HepG2 (cell line): ENCODE measurements around the gene ZC2HC1B. TPM values are rescaled to one million over a fixed set of nuclear protein-coding genes. Genes with fewer than 3 reads are reported as not detected.
A peak's percentile ranks its signal among the peaks of the same experiment; 100 is the strongest.

Experiments used
- CHD4 ChIP-seq: fragments of 200-600 bp; sonication (generic); IDR thresholded peaks from 2 replicates; pipeline ENCODE4 v1.7.0; 2017; ENCODE audit warnings: mild to moderate bottlenecking, low read length, borderline replicate concordance
- FOXO1 ChIP-seq: sonication (generic); formaldehyde crosslinking; IDR thresholded peaks from 2 replicates; pipeline ENCODE4 v1.4.0; 2020; ENCODE audit warnings: missing genetic modification reagents
- GTF2F1 ChIP-seq: fragments of 150-350 bp; IDR thresholded peaks from 2 replicates; pipeline ENCODE4 v1.6.1; 2014; ENCODE audit warnings: low read length
- HOXA3 ChIP-seq: sonication (generic); formaldehyde crosslinking; IDR thresholded peaks from 2 replicates; pipeline ENCODE4 v1.5.0; 2020; ENCODE audit warnings: missing genetic modification reagents
- KDM2A ChIP-seq: sonication (generic); formaldehyde crosslinking; IDR thresholded peaks from 2 replicates; pipeline ENCODE4 v1.4.0; 2020; ENCODE audit warnings: low read depth, missing genetic modification reagents, borderline replicate concordance
- MTF2 ChIP-seq: sonication (generic); formaldehyde crosslinking; IDR thresholded peaks from 2 replicates; pipeline ENCODE4 v1.5.0; 2020; ENCODE audit warnings: missing genetic modification reagents, borderline replicate concordance
- RCOR2 ChIP-seq: IDR thresholded peaks from 2 replicates; pipeline ENCODE4 v1.6.1; 2016; ENCODE audit warnings: missing biosample characterization, missing genetic modification reagents
- RNF2 ChIP-seq: fragments of 450-650 bp; conservative IDR thresholded peaks from 2 replicates; pipeline ENCODE4 v1.6.1; 2016; ENCODE audit warnings: low read depth
- SP140L ChIP-seq: sonication (generic); formaldehyde crosslinking; IDR thresholded peaks from 2 replicates; pipeline ENCODE4 v1.4.0; 2020; ENCODE audit warnings: missing genetic modification reagents, borderline replicate concordance
- SP5 ChIP-seq: IDR thresholded peaks from 2 replicates; pipeline ENCODE4 v1.6.1; 2016; ENCODE audit warnings: low read depth, borderline replicate concordance
- TCF7 ChIP-seq: sonication (generic); IDR thresholded peaks from 2 replicates; pipeline ENCODE4 v1.6.1; 2016; ENCODE audit warnings: antibody characterized with exemption, low read depth
- ZNF20 ChIP-seq: sonication (generic); formaldehyde crosslinking; IDR thresholded peaks from 2 replicates; pipeline ENCODE4 v1.4.0; 2020; ENCODE audit warnings: mild to moderate bottlenecking, moderate library complexity, missing genetic modification reagents
- ZNF547 ChIP-seq: sonication (generic); formaldehyde crosslinking; IDR thresholded peaks from 2 replicates; pipeline ENCODE4 v1.5.1; 2020; ENCODE audit warnings: mild to moderate bottlenecking, missing genetic modification reagents
- ZNF746 ChIP-seq: sonication (generic); formaldehyde crosslinking; IDR thresholded peaks from 2 replicates; pipeline ENCODE4 v1.8.0; 2022; ENCODE audit warnings: mild to moderate bottlenecking, missing genetic modification reagents
- ZNF782 ChIP-seq: sonication (generic); formaldehyde crosslinking; IDR thresholded peaks from 2 replicates; pipeline ENCODE4 v1.4.0; 2020; ENCODE audit warnings: missing genetic modification reagents, mild to moderate bottlenecking, borderline replicate concordance
- ZNF790 ChIP-seq: sonication (generic); formaldehyde crosslinking; IDR thresholded peaks from 2 replicates; pipeline ENCODE4 v1.8.0; 2022; ENCODE audit warnings: missing genetic modification reagents, mild to moderate bottlenecking, borderline replicate concordance
- ZNF816 ChIP-seq: sonication (generic); formaldehyde crosslinking; IDR thresholded peaks from 2 replicates; pipeline ENCODE4 v1.8.0; 2022; ENCODE audit warnings: missing genetic modification reagents, mild to moderate bottlenecking, borderline replicate concordance
- ZZZ3 ChIP-seq: sonication (generic); formaldehyde crosslinking; IDR thresholded peaks from 2 replicates; pipeline ENCODE4 v1.4.0; 2020; ENCODE audit warnings: missing genetic modification reagents, mild to moderate bottlenecking, borderline replicate concordance
- polyA plus RNA-seq, 8 experiments: library from polyadenylated mRNA; depleted of rRNA in 3 of 8; stranded (reverse) in 7 of 8; unstranded in 1 of 8; fragments of >200 nt; fragmentation: Illumina TruSeq in 4 of 8; extraction: Trizol in 4 of 8; gene quantifications; 2 replicates each; pipeline versions ENCODE4 v1.2.1 to v1.2.3, GENCODE V29; 2011 to 2016; ENCODE audit warnings: low read depth in 4 of 8, missing spikeins in 1 of 8, mixed read lengths in 1 of 8; ENCODE audit not compliant: insufficient read depth in 1 of 8
- total RNA-seq, 5 experiments: library from RNA; depleted of rRNA; stranded (reverse); fragments of >200 nt; fragmentation: Illumina TruSeq; extraction: Trizol; gene quantifications; 2 replicates each; pipeline ENCODE4 v1.2.3, GENCODE V29; 2016; ENCODE audit warnings: low read depth in 1 of 5
- TF ChIP-seq, protein P1 (sequence below): sonication (generic); formaldehyde crosslinking; IDR thresholded peaks from 2 replicates; pipeline ENCODE4 v1.5.0; 2020; ENCODE audit warnings: missing genetic modification reagents
- TF ChIP-seq, protein P2 (sequence below): sonication (generic); formaldehyde crosslinking; IDR thresholded peaks from 2 replicates; pipeline ENCODE4 v1.4.0; 2020; ENCODE audit warnings: missing genetic modification reagents, mild to moderate bottlenecking, borderline replicate concordance
- TF ChIP-seq, protein P3 (sequence below): sonication (generic); formaldehyde crosslinking; IDR thresholded peaks from 2 replicates; pipeline ENCODE4 v1.4.0; 2020; ENCODE audit warnings: mild to moderate bottlenecking, missing genetic modification reagents
- TF ChIP-seq, protein P4 (sequence below): sonication (generic); formaldehyde crosslinking; IDR thresholded peaks from 2 replicates; pipeline ENCODE4 v1.5.1; 2020; ENCODE audit warnings: missing genetic modification reagents, mild to moderate bottlenecking, borderline replicate concordance

Gene ZC2HC1B
- total and polyA plus RNA-seq, 2 of the 13 experiments (the other 11 are each of a cell fraction or from before 2014, with no cell fraction given): not detected

DNA sequence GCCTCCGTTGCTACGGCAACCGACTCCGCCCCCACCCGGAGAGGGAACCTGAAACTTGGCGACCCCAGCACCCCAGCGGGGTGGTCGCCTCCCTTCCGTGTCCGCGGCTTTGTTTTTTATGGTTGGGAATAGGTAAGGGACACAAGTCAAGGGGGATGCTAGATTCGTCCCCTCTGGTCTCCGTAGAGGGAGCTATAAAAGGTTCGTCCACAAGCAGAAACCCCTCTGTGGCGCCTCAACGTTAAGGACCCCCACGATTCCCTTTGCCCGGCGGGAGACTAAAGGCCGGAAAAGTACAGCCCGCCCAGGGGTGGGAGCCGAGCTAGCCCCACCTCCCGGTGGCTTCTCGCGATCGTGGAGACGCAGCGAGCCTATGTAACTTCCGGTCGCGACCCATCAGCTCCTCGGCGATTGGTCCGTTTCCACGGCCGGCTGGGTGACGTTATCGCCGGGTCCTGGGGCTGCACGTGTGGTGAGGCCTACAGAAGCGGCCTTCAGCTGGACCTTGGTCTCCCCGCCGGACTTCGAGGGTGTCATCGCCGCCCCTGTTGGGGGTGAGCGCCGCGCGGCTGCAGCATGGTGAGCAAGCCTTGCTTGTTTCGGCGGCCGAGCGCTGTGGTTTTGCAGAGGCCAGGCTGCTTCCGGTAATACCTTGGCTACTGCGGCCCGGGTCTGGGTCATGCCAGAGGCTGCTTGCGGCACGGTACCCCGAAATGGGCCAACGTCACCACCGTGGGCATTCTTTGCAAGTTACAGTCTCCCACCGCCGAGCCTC, 21.2 kb upstream of the ZC2HC1B start, which contains the start of gene LTV1 (continued):
- TF ChIP-seq, protein P1, sequence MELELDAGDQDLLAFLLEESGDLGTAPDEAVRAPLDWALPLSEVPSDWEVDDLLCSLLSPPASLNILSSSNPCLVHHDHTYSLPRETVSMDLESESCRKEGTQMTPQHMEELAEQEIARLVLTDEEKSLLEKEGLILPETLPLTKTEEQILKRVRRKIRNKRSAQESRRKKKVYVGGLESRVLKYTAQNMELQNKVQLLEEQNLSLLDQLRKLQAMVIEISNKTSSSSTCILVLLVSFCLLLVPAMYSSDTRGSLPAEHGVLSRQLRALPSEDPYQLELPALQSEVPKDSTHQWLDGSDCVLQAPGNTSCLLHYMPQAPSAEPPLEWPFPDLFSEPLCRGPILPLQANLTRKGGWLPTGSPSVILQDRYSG (CRISPR knock-in tag): peak; percentile 97
- peak; percentile 99 for TF ChIP-seq KDM2A (CRISPR knock-in tag)
- TF ChIP-seq HOXA3 (CRISPR knock-in tag): peak; percentile 99
- peak; percentile 98 for TF ChIP-seq ZNF547 (CRISPR knock-in tag)
- TF ChIP-seq ZNF816 (CRISPR knock-in tag): peak; percentile 96
- peak; percentile 57; the same call in 1 of the 2 replicates for TF ChIP-seq RCOR2 (CRISPR knock-in tag)
- TF ChIP-seq FOXO1: peak; percentile 85
- TF ChIP-seq, protein P2, sequence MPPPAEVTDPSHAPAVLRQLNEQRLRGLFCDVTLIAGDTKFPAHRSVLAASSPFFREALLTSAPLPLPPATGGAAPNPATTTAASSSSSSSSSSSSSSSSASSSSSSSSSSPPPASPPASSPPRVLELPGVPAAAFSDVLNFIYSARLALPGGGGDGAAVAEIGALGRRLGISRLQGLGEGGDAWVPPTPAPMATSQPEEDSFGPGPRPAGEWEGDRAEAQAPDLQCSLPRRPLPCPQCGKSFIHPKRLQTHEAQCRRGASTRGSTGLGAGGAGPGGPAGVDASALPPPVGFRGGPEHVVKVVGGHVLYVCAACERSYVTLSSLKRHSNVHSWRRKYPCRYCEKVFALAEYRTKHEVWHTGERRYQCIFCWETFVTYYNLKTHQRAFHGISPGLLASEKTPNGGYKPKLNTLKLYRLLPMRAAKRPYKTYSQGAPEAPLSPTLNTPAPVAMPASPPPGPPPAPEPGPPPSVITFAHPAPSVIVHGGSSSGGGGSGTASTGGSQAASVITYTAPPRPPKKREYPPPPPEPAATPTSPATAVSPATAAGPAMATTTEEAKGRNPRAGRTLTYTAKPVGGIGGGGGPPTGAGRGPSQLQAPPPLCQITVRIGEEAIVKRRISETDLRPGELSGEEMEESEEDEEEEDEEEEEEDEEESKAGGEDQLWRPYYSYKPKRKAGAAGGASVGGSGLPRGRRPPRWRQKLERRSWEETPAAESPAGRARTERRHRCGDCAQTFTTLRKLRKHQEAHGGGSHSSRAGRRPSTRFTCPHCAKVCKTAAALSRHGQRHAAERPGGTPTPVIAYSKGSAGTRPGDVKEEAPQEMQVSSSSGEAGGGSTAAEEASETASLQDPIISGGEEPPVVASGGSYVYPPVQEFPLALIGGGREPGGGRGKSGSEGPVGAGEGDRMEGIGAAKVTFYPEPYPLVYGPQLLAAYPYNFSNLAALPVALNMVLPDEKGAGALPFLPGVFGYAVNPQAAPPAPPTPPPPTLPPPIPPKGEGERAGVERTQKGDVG (CRISPR knock-in tag): peak; percentile 98
- TF ChIP-seq, protein P3, sequence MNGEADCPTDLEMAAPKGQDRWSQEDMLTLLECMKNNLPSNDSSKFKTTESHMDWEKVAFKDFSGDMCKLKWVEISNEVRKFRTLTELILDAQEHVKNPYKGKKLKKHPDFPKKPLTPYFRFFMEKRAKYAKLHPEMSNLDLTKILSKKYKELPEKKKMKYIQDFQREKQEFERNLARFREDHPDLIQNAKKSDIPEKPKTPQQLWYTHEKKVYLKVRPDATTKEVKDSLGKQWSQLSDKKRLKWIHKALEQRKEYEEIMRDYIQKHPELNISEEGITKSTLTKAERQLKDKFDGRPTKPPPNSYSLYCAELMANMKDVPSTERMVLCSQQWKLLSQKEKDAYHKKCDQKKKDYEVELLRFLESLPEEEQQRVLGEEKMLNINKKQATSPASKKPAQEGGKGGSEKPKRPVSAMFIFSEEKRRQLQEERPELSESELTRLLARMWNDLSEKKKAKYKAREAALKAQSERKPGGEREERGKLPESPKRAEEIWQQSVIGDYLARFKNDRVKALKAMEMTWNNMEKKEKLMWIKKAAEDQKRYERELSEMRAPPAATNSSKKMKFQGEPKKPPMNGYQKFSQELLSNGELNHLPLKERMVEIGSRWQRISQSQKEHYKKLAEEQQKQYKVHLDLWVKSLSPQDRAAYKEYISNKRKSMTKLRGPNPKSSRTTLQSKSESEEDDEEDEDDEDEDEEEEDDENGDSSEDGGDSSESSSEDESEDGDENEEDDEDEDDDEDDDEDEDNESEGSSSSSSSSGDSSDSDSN (CRISPR knock-in tag): peak; percentile 97
- TF ChIP-seq SP140L (CRISPR knock-in tag): no peak; the same call in 1 of the 2 replicates
- no peak; the same call in 1 of the 2 replicates for TF ChIP-seq CHD4
- TF ChIP-seq, protein P4, sequence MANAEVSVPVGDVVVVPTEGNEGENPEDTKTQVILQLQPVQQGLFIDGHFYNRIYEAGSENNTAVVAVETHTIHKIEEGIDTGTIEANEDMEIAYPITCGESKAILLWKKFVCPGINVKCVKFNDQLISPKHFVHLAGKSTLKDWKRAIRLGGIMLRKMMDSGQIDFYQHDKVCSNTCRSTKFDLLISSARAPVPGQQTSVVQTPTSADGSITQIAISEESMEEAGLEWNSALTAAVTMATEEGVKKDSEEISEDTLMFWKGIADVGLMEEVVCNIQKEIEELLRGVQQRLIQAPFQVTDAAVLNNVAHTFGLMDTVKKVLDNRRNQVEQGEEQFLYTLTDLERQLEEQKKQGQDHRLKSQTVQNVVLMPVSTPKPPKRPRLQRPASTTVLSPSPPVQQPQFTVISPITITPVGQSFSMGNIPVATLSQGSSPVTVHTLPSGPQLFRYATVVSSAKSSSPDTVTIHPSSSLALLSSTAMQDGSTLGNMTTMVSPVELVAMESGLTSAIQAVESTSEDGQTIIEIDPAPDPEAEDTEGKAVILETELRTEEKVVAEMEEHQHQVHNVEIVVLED: peak; percentile 93
- peak; percentile 26; the same call in 1 of the 2 replicates for TF ChIP-seq TCF7
- TF ChIP-seq GTF2F1: no peak
- 0 out of 2 replicates have a peak, but pooled peaks have one; percentile 57 for TF ChIP-seq ZNF20 (CRISPR knock-in tag)
- peak; percentile 100 for TF ChIP-seq ZZZ3 (CRISPR knock-in tag)
- TF ChIP-seq ZNF790 (CRISPR knock-in tag): peak; percentile 99
- TF ChIP-seq SP5 (CRISPR knock-in tag): no peak
- TF ChIP-seq ZNF746 (CRISPR knock-in tag): peak; percentile 92
- peak; percentile 99 for TF ChIP-seq ZNF782 (CRISPR knock-in tag)
- TF ChIP-seq MTF2: peak; percentile 93
- TF ChIP-seq RNF2: peak; percentile 100
